Upper lobe of left lung (tissue), 4 donors: Measurements from ENCODE around the gene ZNF441.

Experiments used
- EP300 ChIP-seq, 4 donors: sonication (generic); formaldehyde crosslinking; IDR thresholded peaks; one replicate each; pipeline ENCODE4 v1.5.1; 2017; ENCODE audit warnings: antibody characterized with exemption in 4 of 4, control low read depth in 2 of 4
- POLR2A ChIP-seq, 4 donors: fragments of 450-650 bp; IDR thresholded peaks; one replicate each; pipeline ENCODE4 v1.5.1; 2016 to 2017; ENCODE audit warnings: antibody characterized with exemption in 4 of 4, mild to moderate bottlenecking in 2 of 4
- POLR2AphosphoS5 ChIP-seq, 2 donors: sonication (generic); formaldehyde crosslinking; IDR thresholded peaks; one replicate each; pipeline ENCODE4 v1.5.1; 2017; ENCODE audit warnings: antibody characterized with exemption in 2 of 2
- TF ChIP-seq, protein P1 (sequence below), 6 experiments: fragments of 450-650 bp in 4 of 6; fragments of 200-600 bp in 2 of 6; sonication (generic) in 2 of 6; IDR thresholded peaks; one replicate each; pipeline ENCODE4 v1.5.1; 2016 to 2019; ENCODE audit warnings: antibody characterized with exemption in 6 of 6

DNA sequence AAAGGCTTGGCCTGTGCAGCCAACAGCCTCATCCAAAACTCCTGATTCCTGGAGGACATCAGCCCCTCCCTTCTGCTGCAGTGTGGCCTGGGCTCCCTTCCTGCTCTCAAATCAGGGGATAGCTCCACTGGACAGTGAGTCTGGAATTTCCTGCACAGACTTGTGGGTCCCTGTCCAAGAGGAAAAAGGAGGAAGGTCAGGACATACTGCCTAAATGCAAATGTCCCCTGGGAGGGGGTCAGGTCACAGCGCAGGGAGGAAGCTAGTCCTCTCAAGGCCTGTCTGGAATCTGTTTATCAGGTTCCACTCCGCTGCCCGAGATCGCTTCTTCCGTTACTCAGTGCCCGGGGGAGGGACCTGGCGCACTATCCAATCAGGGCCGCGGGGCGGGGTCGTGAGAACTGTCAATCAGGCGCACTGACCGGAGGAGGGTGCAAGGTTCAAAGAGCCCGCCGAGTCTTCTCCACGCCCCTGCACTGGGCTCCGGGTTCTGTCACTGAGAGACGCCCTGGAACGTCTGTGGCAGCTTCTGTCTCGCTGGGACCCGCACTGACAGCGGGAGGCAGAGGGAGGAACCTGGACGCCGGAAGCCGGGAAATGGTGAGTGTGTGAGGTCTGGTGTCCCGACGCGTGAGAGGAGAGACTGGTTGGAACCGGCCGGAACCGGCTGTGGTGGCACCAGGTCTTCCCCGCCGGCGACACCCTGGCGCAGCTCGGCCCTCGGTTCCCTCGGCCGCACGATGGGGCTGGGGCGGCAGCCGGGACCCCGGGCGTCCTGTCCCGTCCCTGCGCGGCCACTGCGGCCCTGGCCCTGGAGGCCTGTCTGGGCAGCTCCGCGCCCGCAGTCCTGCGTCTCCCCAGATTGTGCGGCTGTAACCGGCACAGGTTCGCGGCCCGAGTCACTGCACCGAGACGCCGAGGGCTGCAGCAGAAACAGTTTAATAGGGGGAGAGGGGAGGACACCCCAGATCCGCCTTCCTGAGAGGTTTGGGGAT, at the start of gene ZNF441:
- TF ChIP-seq EP300 (IDR thresholded peaks at IDR 0.05) (no peak), POLR2A (IDR thresholded peaks at IDR 0.05) (peak in 3 of 4 donors; percentile 46 to 75 (median 56)), POLR2AphosphoS5 (IDR thresholded peaks at IDR 0.05) (peak; percentile 77 to 89)
- TF ChIP-seq, protein P1, sequence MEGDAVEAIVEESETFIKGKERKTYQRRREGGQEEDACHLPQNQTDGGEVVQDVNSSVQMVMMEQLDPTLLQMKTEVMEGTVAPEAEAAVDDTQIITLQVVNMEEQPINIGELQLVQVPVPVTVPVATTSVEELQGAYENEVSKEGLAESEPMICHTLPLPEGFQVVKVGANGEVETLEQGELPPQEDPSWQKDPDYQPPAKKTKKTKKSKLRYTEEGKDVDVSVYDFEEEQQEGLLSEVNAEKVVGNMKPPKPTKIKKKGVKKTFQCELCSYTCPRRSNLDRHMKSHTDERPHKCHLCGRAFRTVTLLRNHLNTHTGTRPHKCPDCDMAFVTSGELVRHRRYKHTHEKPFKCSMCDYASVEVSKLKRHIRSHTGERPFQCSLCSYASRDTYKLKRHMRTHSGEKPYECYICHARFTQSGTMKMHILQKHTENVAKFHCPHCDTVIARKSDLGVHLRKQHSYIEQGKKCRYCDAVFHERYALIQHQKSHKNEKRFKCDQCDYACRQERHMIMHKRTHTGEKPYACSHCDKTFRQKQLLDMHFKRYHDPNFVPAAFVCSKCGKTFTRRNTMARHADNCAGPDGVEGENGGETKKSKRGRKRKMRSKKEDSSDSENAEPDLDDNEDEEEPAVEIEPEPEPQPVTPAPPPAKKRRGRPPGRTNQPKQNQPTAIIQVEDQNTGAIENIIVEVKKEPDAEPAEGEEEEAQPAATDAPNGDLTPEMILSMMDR (IDR thresholded peaks at IDR 0.05), result peak in 2 of 6 experiments; percentile 26 to 29
